Measurements from ENCODE around the gene DOCK3.

Gene DOCK3

DNA sequence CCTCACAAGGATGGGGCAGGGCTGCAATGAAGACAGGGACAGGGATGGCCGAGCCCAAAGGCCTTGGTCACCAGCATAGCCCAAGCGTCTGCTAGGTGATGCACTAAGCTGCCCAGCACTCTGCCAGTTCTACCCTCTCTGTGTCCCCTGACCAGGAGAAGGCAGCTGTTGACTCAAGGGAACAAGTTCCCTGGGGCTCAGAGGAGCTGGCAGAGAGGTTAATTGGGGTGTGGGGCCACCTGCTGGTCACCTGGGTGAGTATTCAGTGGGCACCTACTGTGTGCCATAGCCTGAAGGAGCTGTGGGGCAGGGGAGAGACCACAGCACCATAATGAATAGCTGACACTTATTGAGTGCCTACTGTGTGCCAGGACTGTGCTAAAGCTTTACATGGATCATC is 22.0 kb upstream of the DOCK3 start:
- TF ChIP-seq, protein P1, sequence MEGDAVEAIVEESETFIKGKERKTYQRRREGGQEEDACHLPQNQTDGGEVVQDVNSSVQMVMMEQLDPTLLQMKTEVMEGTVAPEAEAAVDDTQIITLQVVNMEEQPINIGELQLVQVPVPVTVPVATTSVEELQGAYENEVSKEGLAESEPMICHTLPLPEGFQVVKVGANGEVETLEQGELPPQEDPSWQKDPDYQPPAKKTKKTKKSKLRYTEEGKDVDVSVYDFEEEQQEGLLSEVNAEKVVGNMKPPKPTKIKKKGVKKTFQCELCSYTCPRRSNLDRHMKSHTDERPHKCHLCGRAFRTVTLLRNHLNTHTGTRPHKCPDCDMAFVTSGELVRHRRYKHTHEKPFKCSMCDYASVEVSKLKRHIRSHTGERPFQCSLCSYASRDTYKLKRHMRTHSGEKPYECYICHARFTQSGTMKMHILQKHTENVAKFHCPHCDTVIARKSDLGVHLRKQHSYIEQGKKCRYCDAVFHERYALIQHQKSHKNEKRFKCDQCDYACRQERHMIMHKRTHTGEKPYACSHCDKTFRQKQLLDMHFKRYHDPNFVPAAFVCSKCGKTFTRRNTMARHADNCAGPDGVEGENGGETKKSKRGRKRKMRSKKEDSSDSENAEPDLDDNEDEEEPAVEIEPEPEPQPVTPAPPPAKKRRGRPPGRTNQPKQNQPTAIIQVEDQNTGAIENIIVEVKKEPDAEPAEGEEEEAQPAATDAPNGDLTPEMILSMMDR (IDR thresholded peaks at IDR 0.05), result peak; percentile 54

DNA sequence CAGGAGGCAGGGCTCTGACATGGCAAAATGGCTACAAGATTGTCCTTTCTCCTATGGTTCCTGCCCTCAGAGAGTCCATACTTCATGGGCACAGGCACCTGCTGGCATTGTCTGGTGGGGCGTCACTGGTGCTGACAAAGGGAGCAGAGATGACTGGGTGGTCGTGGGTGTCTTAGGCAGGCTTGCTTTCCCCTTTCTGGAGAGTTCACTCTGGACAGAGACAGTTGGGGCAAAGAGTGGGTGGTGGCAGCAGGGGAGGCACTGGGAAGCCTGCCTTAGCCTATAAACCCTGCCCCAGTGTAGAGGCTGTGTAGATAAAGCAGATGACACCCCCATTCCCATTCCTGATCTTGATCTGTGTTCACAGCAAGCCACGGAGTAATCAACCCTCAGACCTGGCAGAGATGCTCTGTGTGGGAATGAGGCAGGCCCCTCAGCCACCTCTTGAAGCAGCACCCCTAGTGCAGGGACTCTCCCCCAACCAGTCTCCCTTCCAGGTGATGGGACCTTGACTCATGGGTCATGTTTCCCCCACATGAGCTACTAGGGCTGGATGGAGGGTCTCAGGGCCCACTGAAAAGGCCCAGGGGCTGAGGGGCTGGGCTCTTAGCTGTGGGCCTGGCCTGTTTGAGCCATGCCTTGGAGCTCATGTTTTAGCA is 20.7 kb upstream of the DOCK3 start:
- TF ChIP-seq, protein P1 (IDR thresholded peaks at IDR 0.05), result no peak

- TF ChIP-seq, protein P1 (IDR thresholded peaks at IDR 0.05), result no peak
Observed at GRCh38 chr3:50655009-50655830, 19.5 kb upstream of the DOCK3 start.

- TF ChIP-seq, protein P1 (IDR thresholded peaks at IDR 0.05), result no peak
Observed at GRCh38 chr3:50656417-50657195, 18.1 kb upstream of the DOCK3 start.

GRCh38 chr3:50657407-50657806 is 17.3 kb upstream of the DOCK3 start:
- TF ChIP-seq, protein P1 (IDR thresholded peaks at IDR 0.05), result no peak

DNA sequence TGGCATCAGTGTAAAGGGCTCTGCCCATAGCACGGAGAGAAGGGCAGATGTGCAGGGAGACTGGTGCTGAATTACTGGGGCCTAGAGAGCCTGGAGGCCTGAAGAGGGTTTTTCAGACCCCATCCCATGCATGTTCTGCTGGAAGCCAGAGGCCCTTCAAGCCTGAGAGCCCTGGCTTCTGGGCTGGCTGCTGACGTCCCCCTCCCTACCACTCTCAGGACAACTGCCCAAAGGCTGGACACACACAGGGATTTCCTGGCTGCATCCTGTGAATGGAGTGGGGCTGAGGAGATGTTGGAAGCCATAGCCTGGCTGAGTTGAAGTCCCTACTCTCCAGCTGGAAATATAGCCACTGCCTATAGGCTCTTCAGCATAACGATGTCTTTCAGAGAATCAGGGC is 16.9 kb upstream of the DOCK3 start:
- TF ChIP-seq, protein P1 (IDR thresholded peaks at IDR 0.05), result no peak

DNA sequence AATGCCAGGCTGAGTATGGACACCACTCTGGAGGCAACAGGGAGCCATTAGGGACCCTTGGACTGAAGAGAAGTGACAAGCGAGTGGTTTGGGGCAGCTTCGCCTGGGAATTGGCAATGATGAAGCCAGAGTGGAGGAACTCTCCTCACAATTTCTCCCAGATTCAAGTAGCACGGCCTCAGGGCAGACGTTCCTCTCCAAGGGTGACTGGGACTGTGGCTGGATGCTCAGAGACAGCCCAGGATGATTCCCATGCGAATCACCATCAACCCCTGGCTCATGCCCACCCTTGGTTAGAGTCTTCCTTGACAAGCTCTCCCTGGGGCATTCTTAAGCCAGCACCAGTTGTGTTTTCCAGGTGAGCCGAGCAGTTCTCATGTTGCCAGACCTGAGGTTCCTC is 16.3 kb upstream of the DOCK3 start:
- TF ChIP-seq, protein P1 (IDR thresholded peaks at IDR 0.05), result no peak
